Upper lobe of right lung (tissue), 1 donor: ENCODE data around the gene FRY. TPM values are rescaled to one million over a fixed set of nuclear protein-coding genes. Genes with fewer than 3 reads are reported as not detected.
"Not testable (repeated sequence)": the region's sequence is repeated elsewhere in the genome, so short reads cannot be mapped to it uniquely, and the experiment has no call there.

Experiments used
- ATAC-seq: fragments of 200-7000 bp; cut with Tn5 transposase; one replicate; pipeline ENCODE4 v1.9.1; 2020; ENCODE audit warnings: mild to moderate bottlenecking, moderate library complexity
- DNase-seq: peaks from one replicate; pipeline ENCODE4 v3.0.0-alpha.2; 2020
- H3K27ac ChIP-seq: fragments of 200-600 bp; one replicate; pipeline ENCODE4 v1.8.0; 2022
- H3K27me3 ChIP-seq: fragments of 200-600 bp; one replicate; pipeline ENCODE4 v1.8.0; 2022; ENCODE audit warnings: mild to moderate bottlenecking
- H3K36me3 ChIP-seq: fragments of 200-600 bp; one replicate; pipeline ENCODE4 v1.8.0; 2022
- H3K4me1 ChIP-seq: fragments of 200-600 bp; one replicate; pipeline ENCODE4 v1.8.0; 2022
- H3K4me3 ChIP-seq: fragments of 200-600 bp; one replicate; pipeline ENCODE4 v1.8.0; 2022; ENCODE audit warnings: mild to moderate bottlenecking
- H3K9me3 ChIP-seq: fragments of 200-600 bp; one replicate; pipeline ENCODE4 v1.8.0; 2022
- intact Hi-C: fragments of 100-400 bp; cut with DNase I; formaldehyde crosslinking; loops from one replicate; pipeline ENCODE4 v1.11.0; 2022
- total RNA-seq: library from RNA; stranded (reverse); fragmentation: NEBNext Ultra II Directional; extraction: Animal tissue kit (Norgen Biotek cat#: 25700); gene quantifications from one replicate; pipeline ENCODE4 v1.2.1, GENCODE V29; 2021
- TF ChIP-seq, protein P1 (sequence below): fragments of 200-600 bp; IDR thresholded peaks from one replicate; pipeline ENCODE4 v1.8.0; 2022; ENCODE audit warnings: antibody characterized with exemption
- donor health status: DM: no; HTN: yes; CAD: no; lungs with severe emphysema.

The FRY gene
- total RNA-seq, 1 donor from 2014 or later: 76.6 TPM

DNA sequence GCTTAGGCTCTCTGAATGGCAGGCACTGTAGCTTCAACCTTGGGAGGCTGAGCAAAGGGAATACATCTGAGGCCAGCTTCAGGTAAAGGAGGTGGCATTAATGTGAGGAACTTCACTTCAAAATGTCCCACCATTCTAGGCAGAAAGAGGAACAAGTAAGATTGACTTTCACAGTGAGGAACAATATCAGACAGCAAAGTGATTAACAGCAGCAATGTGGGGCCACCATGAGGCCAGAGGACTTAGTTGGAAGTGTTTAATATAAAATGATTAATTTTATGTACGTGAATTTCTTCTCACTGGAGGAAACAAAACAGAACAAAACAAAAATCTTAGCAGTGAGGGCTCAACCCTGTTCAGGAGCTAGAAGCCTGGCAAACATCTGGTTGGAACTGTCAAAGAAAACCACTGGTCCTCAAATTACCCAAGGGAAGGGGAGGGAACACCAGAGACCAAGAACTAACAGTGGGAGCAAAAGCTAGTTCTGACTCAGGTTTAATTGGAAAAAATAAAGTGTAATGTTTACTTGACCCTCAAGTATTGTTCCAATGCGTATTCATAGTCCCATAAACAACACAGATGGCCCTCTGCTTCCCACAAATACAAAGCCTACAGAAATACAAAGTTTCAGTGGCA lies 43.9 kb upstream of the FRY start:
- Histone ChIP-seq H3K36me3 (no peaks in the 10 kb centered on the region), H3K27me3 (no peaks in the 10 kb centered on the region), H3K4me1 (no peaks in the 10 kb centered on the region), H3K9me3 (no peaks in the 10 kb centered on the region), H3K27ac (no peak overlapping the region), H3K4me3 (no peak overlapping the region)
- DNase-seq (no peak), ATAC-seq (peak; percentile 72)
- TF ChIP-seq, protein P1, sequence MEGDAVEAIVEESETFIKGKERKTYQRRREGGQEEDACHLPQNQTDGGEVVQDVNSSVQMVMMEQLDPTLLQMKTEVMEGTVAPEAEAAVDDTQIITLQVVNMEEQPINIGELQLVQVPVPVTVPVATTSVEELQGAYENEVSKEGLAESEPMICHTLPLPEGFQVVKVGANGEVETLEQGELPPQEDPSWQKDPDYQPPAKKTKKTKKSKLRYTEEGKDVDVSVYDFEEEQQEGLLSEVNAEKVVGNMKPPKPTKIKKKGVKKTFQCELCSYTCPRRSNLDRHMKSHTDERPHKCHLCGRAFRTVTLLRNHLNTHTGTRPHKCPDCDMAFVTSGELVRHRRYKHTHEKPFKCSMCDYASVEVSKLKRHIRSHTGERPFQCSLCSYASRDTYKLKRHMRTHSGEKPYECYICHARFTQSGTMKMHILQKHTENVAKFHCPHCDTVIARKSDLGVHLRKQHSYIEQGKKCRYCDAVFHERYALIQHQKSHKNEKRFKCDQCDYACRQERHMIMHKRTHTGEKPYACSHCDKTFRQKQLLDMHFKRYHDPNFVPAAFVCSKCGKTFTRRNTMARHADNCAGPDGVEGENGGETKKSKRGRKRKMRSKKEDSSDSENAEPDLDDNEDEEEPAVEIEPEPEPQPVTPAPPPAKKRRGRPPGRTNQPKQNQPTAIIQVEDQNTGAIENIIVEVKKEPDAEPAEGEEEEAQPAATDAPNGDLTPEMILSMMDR: no peak
- intact Hi-C loops: no loop called here

DNA sequence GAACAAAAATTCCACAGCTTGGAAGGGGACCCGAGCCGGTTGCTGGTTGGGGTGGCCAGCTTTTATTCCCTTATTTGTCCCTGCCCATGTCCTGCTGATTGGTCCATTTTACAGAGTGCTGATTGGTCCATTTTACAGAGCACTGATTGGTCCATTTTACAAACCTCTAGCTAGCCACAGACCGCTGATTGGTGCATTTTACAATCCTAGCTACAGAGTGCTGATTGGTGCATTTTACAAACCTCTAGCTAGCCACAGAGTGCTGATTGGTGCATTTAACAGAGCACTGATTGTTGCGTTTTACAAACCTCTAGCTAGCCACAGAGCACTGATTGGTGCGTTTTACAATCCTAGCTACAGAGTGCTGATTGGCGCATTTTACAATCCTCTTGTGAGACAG lies 37.2 kb upstream of the FRY start:
- intact Hi-C loops, H3K36me3 ChIP-seq, H3K9me3 ChIP-seq, DNase-seq, H3K27me3 ChIP-seq, H3K4me1 ChIP-seq, H3K4me3 ChIP-seq, ATAC-seq, H3K27ac ChIP-seq: not testable (repeated sequence)

DNA sequence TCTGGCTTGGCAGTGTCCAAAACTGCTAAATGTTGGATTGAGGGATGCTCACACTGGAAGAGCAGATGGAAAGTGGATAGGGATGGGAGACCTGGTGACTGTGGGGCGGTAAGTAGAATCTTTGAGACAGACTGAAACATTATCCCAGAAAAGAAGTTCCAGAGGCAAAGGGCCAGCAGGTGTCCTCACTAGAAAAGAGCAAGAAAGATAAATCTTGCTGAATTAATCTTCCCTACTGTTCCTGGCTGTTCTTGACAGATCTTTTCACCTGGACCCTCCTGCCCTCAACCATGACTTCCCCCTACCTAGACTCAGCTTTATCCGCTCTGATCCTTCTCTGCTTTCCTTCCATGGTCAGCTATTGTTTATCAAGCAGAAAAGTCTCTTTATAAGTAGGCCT lies 35.0 kb upstream of the FRY start:
- Histone ChIP-seq H3K4me1 (peaks cover 6% of the 10 kb centered on the region), H3K27me3 (no peaks in the 10 kb centered on the region), H3K4me3 (no peak overlapping the region), H3K9me3 (no peaks in the 10 kb centered on the region), H3K27ac (no peak overlapping the region), H3K36me3 (no peaks in the 10 kb centered on the region)
- DNase-seq: no peak
- TF ChIP-seq, protein P1: no peak
- ATAC-seq: no peak
- intact Hi-C loops: no loop called here

DNA sequence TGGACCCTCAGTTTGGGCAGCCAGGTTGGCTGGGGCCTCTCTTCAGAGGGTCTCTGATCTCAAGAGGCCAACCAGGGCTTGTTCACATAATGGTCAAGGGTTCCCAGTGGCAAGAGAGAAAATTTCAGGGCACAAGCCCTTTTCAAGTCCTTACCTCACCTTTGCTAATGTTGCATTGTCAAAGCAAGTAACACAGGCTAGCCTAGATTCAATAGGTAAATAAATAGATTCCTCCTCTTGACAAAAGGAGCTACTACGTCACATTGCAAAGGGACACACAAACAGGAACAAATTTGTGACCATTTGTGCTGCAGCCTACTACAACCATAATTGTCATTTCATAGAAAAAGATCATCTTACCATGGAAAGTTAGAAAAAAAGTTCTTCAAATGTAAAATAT lies 33.9 kb upstream of the FRY start:
- no peak for ATAC-seq
- Histone ChIP-seq H3K9me3 (no peaks in the 10 kb centered on the region), H3K4me1 (peaks cover 6% of the 10 kb centered on the region), H3K27me3 (no peaks in the 10 kb centered on the region), H3K27ac (no peak overlapping the region), H3K36me3 (no peaks in the 10 kb centered on the region), H3K4me3 (no peak overlapping the region)
- TF ChIP-seq, protein P1: no peak
- intact Hi-C loops: no loop called here
- DNase-seq: no peak

DNA sequence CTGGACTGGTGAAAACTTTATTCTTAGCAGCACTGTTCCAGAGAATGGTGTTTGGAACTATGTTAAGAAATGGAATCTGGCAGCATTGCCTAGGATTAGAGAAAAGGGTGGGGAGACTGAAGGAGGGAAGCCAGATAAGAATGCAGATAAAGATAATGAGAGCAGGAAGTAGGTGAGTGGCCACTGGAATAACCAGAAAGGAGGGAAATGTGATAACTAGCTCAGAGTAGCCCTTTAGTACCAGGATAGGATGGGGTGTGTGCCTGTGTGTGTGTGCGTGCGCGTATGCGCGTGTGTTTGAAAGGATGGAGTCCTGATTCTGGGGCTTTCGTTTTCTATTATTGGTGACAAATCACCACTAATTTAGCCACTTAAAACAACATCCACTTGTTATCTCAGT lies 33.4 kb upstream of the FRY start:
- Histone ChIP-seq H3K4me3 (no peak overlapping the region), H3K4me1 (peaks cover 6% of the 10 kb centered on the region), H3K27ac (no peak overlapping the region), H3K27me3 (no peaks in the 10 kb centered on the region), H3K36me3 (no peaks in the 10 kb centered on the region), H3K9me3 (no peaks in the 10 kb centered on the region)
- peak; percentile 68 for ATAC-seq
- intact Hi-C loops: no loop called here
- TF ChIP-seq, protein P1: no peak
- no peak for DNase-seq

DNA sequence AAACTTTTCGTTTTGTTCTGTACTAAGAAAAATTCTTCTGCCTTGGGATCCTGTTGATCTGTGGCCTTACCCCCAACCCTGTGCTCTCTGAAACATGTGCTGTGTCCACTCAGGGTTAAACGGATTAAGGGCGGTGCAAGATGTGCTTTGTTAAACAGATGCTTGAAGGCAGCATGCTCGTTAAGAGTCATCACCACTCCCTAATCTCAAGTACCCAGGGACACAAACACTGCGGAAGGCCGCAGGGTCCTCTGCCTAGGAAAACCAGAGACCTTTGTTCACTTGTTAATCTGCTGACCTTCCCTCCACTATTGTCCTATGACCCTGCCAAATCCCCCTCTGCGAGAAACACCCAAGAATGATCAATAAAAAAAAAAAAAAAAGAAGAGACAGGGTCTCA lies 30.8 kb upstream of the FRY start:
- H3K9me3 ChIP-seq, ATAC-seq, DNase-seq, intact Hi-C loops, H3K4me3 ChIP-seq, H3K4me1 ChIP-seq, H3K36me3 ChIP-seq, H3K27me3 ChIP-seq, H3K27ac ChIP-seq: not testable (repeated sequence)
